ENCODE measurements around the gene CTSS. TPM values are rescaled to one million over a fixed set of nuclear protein-coding genes. Genes with fewer than 3 reads are reported as not detected.
"Not testable (repeated sequence)": the region's sequence is repeated elsewhere in the genome, so short reads cannot be mapped to it uniquely, and the experiment has no call there.

Gene CTSS
- polyA plus RNA-seq, 1 donor, result 61.7 TPM

DNA sequence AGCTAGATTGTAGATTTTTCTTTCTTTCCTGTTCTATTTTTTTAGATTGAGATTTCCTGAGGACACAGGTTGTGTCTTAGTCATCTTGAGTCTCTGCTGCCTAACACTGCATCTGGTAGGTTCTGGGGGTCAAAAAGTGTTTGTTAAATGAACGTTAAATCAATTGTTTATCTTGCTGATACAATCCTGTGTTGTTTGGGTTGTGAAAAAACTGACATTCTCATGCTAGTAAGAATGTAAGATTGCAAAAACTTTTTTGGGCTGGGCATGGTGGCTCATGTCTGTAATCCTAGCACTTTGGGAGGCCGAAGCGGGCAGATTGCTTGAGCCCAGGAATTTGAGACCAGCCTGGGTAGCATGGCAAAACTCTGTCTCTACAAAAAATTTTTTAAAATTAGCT, 39.1 kb upstream of the CTSS start:
- Histone ChIP-seq H3K27ac (ENCODE audit: low read length) (no peak overlapping the region), H3K36me3 (ENCODE audit: control insufficient read depth, insufficient read depth, low read length) (peaks cover under 1% of the 10 kb centered on the region), H3K4me1 (ENCODE audit: control insufficient read depth, insufficient read depth, low read length) (no peaks in the 10 kb centered on the region), H3K4me3 (ENCODE audit: low read length) (no peak overlapping the region), H3K9me3 (ENCODE audit: control insufficient read depth, low read depth, low read length) (no peaks in the 10 kb centered on the region), H3K27me3 (ENCODE audit: control insufficient read depth, insufficient read depth, low read length) (no peaks in the 10 kb centered on the region)
- WGBS (ENCODE audit: insufficient coverage, low lambda C conversion rate), result no CpG with 5 or more reads among the region's 3 CpGs
- no peak for DNase-seq

DNA sequence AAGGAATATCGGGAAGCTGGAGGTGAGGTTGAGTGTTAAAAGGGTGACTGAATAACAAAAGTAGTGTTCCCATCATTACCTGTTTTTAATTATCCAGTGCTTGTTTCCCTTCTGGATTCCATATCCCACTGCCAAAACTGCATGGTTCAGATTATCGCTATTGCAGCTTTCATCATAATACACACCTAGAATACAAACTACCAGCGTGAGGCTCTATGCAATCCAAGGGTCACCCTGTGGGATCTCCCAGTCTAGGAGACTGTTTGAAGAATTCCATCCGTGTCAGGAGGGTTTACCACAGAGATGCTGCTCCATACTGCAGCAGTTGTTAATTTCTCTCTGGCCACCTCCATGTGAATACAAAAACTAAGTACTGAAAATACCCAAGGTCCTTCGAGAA, 33.5 kb upstream of the CTSS start:
- no peak for DNase-seq
- Histone ChIP-seq H3K27me3 (ENCODE audit: control insufficient read depth, insufficient read depth, low read length) (no peaks in the 10 kb centered on the region), H3K9me3 (ENCODE audit: control insufficient read depth, low read depth, low read length) (no peaks in the 10 kb centered on the region), H3K4me3 (ENCODE audit: low read length) (no peak overlapping the region), H3K36me3 (ENCODE audit: control insufficient read depth, insufficient read depth, low read length) (peaks cover 31% of the 10 kb centered on the region), H3K4me1 (ENCODE audit: control insufficient read depth, insufficient read depth, low read length) (no peaks in the 10 kb centered on the region), H3K27ac (ENCODE audit: low read length) (no peak overlapping the region)
- WGBS (ENCODE audit: insufficient coverage, low lambda C conversion rate), result no CpG with 5 or more reads among the region's 5 CpGs

DNA sequence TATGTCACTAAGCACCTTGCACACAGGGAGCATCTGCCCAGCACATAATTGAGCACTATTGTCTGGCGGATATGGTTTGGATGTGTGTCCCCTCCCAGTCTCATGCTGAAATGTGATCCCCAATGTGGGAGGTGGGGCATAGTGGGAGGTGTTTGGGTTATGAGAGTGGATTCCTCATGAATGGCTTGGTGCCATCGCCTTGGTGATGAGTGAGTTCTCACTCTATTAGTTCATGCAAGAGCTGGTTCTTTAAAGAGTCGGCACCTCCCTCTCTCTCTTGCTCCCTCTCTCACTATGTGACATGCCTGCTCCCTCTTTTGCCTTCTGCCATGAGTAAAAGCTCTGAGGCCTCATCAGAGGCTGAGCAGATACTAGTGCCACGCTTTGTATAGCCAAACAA, 32.9 kb upstream of the CTSS start:
- Histone ChIP-seq H3K27me3 (ENCODE audit: control insufficient read depth, insufficient read depth, low read length) (no peaks in the 10 kb centered on the region), H3K36me3 (ENCODE audit: control insufficient read depth, insufficient read depth, low read length) (peaks cover 31% of the 10 kb centered on the region), H3K4me3 (ENCODE audit: low read length) (no peak overlapping the region), H3K27ac (ENCODE audit: low read length) (no peak overlapping the region), H3K9me3 (ENCODE audit: control insufficient read depth, low read depth, low read length) (no peaks in the 10 kb centered on the region), H3K4me1 (ENCODE audit: control insufficient read depth, insufficient read depth, low read length) (no peaks in the 10 kb centered on the region)
- DNase-seq, result no peak
- no CpG with 5 or more reads among the region's 4 CpGs for WGBS (ENCODE audit: insufficient coverage, low lambda C conversion rate)

DNA sequence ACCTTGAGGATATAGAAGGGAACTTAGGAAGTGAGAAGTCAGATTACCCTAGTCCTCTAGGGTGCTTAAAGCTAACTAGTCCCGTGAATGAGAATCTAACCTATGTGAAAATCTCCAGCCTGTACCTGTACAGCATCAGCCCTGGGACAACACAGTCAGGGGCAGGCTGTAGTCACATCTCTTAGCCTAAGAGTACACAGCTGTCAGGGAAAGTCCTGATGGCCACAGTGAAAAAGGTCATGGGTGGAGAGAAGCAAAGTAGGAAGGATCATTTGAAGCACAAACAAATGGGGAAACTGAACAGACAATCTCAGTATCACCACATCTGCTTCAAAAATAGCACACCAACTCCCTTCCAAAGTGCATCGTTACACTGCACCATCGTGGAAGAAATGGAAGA, 30.8 kb upstream of the CTSS start:
- Histone ChIP-seq H3K27me3 (ENCODE audit: control insufficient read depth, insufficient read depth, low read length) (no peaks in the 10 kb centered on the region), H3K9me3 (ENCODE audit: control insufficient read depth, low read depth, low read length) (no peaks in the 10 kb centered on the region), H3K4me1 (ENCODE audit: control insufficient read depth, insufficient read depth, low read length) (no peaks in the 10 kb centered on the region), H3K4me3 (ENCODE audit: low read length) (no peak overlapping the region), H3K27ac (ENCODE audit: low read length) (no peak overlapping the region), H3K36me3 (ENCODE audit: control insufficient read depth, insufficient read depth, low read length) (peaks cover 31% of the 10 kb centered on the region)
- WGBS (ENCODE audit: insufficient coverage, low lambda C conversion rate), result no CpG with 5 or more reads among the region's 3 CpGs
- no peak for DNase-seq

DNA sequence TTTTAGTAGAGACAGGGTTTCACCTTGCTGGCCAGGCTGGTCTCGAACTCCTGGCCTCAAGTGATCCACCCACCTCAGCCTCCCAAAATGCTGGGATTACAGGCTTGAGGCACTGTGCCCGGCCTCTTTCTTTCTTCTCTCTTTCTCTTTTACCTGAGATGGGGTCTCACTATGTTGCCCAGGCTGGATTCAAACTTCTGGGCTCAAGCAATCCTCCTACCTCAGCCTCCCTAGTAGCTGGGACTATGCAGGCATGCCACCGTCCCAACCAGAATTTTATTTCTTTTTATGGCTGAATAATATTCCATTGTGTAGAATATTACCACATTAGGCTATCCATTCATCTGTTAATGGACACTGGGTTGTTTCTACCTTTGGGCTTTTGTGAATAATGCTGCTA, 28.2 kb upstream of the CTSS start:
- not testable (repeated sequence) for H3K9me3 ChIP-seq (ENCODE audit: control insufficient read depth, low read depth, low read length); H3K27me3 ChIP-seq (ENCODE audit: control insufficient read depth, insufficient read depth, low read length); H3K4me3 ChIP-seq (ENCODE audit: low read length); H3K4me1 ChIP-seq (ENCODE audit: control insufficient read depth, insufficient read depth, low read length); H3K27ac ChIP-seq (ENCODE audit: low read length); DNase-seq
- peaks cover 23% of the 10 kb centered on the region for H3K36me3 ChIP-seq (ENCODE audit: control insufficient read depth, insufficient read depth, low read length)
- no CpG with 5 or more reads among the region's 3 CpGs for WGBS (ENCODE audit: insufficient coverage, low lambda C conversion rate)

DNA sequence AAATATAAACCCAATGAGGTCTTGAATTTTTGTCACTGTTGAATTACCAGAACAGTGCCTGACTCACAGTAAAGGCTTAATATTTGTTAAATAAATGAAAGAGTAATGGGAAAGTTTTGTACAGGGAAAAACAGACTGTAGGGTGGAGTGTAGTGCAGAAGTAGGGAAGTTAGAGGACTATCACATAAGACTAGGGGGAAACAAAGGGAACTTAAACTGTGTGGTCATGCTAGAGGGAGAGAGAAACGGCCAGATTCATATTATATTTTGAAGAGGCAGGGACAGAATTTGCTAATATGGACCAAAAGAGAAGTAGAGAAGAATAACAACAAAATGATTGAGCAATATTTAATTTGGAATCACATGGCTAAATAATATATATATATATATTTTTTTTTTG, 27.6 kb upstream of the CTSS start:
- H3K4me1 ChIP-seq (ENCODE audit: control insufficient read depth, insufficient read depth, low read length), result no peaks in the 10 kb centered on the region
- H3K4me3 ChIP-seq (ENCODE audit: low read length), result no peak overlapping the region
- H3K36me3 ChIP-seq (ENCODE audit: control insufficient read depth, insufficient read depth, low read length), result peaks cover 18% of the 10 kb centered on the region
- WGBS (ENCODE audit: insufficient coverage, low lambda C conversion rate), result no CpG with 5 or more reads among the region's 1 CpG
- H3K9me3 ChIP-seq (ENCODE audit: control insufficient read depth, low read depth, low read length), result no peaks in the 10 kb centered on the region
- no peaks in the 10 kb centered on the region for H3K27me3 ChIP-seq (ENCODE audit: control insufficient read depth, insufficient read depth, low read length)
- DNase-seq, result no peak
- no peak overlapping the region for H3K27ac ChIP-seq (ENCODE audit: low read length)

DNA sequence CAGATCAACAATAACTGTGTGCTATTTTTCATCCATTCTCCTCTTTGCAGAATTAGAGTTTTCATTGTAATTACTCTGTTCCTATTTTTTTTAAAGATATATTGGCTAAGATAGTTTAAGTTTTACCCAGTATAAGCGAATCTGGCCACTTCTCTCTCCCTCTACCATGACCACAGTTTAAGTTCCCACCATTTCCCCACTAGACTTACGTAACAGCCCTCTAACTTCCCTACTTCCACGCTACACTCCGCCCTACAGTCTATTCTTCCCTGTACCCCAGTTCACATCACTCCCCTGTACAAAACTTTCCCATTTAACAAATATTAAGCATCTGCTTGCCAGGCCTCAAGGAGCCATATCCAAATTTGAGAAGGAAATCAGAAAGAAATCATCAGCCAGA, 26.0 kb upstream of the CTSS start:
- 97% methylated on average over 4 of the region's 4 CpGs for WGBS (ENCODE audit: insufficient coverage, low lambda C conversion rate)

DNA sequence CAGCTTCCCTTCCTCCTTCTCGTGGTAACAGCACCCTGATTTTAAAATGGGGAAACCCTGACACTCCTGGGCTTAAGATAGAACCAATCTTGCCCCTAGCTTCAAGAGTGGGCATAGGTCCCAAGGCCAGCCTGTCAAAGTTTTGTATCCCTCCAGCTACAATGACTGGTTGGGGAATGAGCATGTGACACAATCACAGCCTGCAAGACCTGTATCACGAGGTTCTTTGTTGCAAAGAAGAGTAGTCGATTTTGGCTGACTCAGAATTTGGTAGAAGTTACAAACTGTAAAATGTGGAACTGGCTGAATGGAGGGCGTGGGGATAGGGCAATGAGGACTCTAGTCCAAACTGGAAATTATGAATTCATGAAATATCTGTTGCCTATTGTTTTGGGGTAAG, 23.8 kb upstream of the CTSS start:
- no peaks in the 10 kb centered on the region for H3K27me3 ChIP-seq (ENCODE audit: control insufficient read depth, insufficient read depth, low read length)
- no peak overlapping the region for H3K4me3 ChIP-seq (ENCODE audit: low read length)
- DNase-seq, result no peak
- H3K9me3 ChIP-seq (ENCODE audit: control insufficient read depth, low read depth, low read length), result no peaks in the 10 kb centered on the region
- no peaks in the 10 kb centered on the region for H3K4me1 ChIP-seq (ENCODE audit: control insufficient read depth, insufficient read depth, low read length)
- no peaks in the 10 kb centered on the region for H3K36me3 ChIP-seq (ENCODE audit: control insufficient read depth, insufficient read depth, low read length)
- H3K27ac ChIP-seq (ENCODE audit: low read length), result no peak overlapping the region
- no CpG with 5 or more reads among the region's 4 CpGs for WGBS (ENCODE audit: insufficient coverage, low lambda C conversion rate)

More for the DNA sequence above, 26.0 kb upstream of the CTSS start:
- no peak overlapping the region for H3K27ac ChIP-seq (ENCODE audit: low read length)
- H3K36me3 ChIP-seq (ENCODE audit: control insufficient read depth, insufficient read depth, low read length), result peaks cover 7% of the 10 kb centered on the region
- no peaks in the 10 kb centered on the region for H3K9me3 ChIP-seq (ENCODE audit: control insufficient read depth, low read depth, low read length)
- DNase-seq, result no peak
- H3K4me1 ChIP-seq (ENCODE audit: control insufficient read depth, insufficient read depth, low read length), result no peaks in the 10 kb centered on the region
- H3K27me3 ChIP-seq (ENCODE audit: control insufficient read depth, insufficient read depth, low read length), result no peaks in the 10 kb centered on the region
- H3K4me3 ChIP-seq (ENCODE audit: low read length), result no peak overlapping the region

DNA sequence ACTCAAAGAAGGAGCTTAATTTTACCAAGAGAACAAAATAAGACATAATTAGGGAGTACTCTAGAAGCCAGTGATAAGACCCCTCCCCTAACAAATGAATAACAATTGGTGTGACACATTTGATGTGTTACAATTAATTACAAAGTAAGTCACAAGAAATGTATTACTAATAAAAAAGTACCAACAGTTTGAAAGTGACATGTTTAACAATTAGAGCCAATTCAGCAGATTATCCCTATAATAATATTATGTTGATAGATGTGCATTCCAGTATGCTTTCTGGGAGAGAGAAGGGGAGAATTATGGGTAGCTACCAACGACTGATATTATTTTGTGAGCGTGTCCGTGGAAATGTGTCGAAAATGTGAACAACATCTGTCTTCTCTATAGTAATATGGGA, 23.4 kb upstream of the CTSS start:
- Histone ChIP-seq H3K27ac (ENCODE audit: low read length) (no peak overlapping the region), H3K27me3 (ENCODE audit: control insufficient read depth, insufficient read depth, low read length) (no peaks in the 10 kb centered on the region), H3K9me3 (ENCODE audit: control insufficient read depth, low read depth, low read length) (no peaks in the 10 kb centered on the region), H3K4me1 (ENCODE audit: control insufficient read depth, insufficient read depth, low read length) (no peaks in the 10 kb centered on the region), H3K36me3 (ENCODE audit: control insufficient read depth, insufficient read depth, low read length) (no peaks in the 10 kb centered on the region), H3K4me3 (ENCODE audit: low read length) (no peak overlapping the region)
- no peak for DNase-seq
- no CpG with 5 or more reads among the region's 4 CpGs for WGBS (ENCODE audit: insufficient coverage, low lambda C conversion rate)

DNA sequence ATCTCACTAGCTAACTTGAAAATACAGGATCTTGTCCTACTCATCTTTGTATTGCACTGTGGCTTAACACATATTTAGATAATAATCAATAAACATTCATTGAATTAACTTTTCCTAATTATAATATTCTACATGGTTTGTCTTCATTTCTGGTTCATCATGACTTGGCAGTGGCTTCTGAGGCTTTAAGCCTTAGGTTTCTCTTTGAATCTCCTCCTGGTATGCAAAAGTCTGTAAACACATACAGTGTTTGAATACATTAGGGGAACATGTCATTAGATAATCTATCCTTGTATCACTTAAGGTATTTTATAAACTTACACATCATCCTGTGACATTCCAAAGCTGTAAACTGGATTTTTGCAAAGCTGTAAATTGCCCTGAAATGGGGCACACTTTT, 21.9 kb upstream of the CTSS start:
- no peak overlapping the region for H3K4me3 ChIP-seq (ENCODE audit: low read length)
- no peaks in the 10 kb centered on the region for H3K9me3 ChIP-seq (ENCODE audit: control insufficient read depth, low read depth, low read length)
- no peak for DNase-seq
- no peak overlapping the region for H3K27ac ChIP-seq (ENCODE audit: low read length)
- H3K27me3 ChIP-seq (ENCODE audit: control insufficient read depth, insufficient read depth, low read length), result no peaks in the 10 kb centered on the region
- H3K4me1 ChIP-seq (ENCODE audit: control insufficient read depth, insufficient read depth, low read length), result no peaks in the 10 kb centered on the region
- no peaks in the 10 kb centered on the region for H3K36me3 ChIP-seq (ENCODE audit: control insufficient read depth, insufficient read depth, low read length)

DNA sequence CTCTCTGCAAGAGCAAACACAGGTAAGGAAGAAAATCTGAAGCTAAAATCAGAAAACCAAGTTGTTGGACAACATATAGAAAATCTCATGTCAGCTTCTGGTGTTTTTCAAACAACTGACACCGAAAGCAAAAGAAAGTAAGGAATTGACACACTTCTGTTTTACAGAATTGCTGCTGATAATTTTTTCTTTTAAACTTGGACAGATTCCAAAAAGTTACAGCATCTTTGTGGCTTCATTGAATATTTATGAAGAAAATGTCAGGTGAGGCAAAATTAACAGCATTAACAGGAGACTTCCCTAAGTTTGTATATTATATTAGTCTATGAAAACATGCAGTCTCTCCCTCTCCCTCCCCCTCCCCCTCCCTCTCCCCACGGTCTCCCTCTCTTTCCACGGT, 14.9 kb upstream of the CTSS start:
- H3K4me3 ChIP-seq (ENCODE audit: low read length), result no peak overlapping the region
- DNase-seq, result no peak
- H3K9me3 ChIP-seq (ENCODE audit: control insufficient read depth, low read depth, low read length), result peaks cover 5% of the 10 kb centered on the region
- H3K27ac ChIP-seq (ENCODE audit: low read length), result no peak overlapping the region
- no CpG with 5 or more reads among the region's 3 CpGs for WGBS (ENCODE audit: insufficient coverage, low lambda C conversion rate)
- no peaks in the 10 kb centered on the region for H3K36me3 ChIP-seq (ENCODE audit: control insufficient read depth, insufficient read depth, low read length)
- no peaks in the 10 kb centered on the region for H3K27me3 ChIP-seq (ENCODE audit: control insufficient read depth, insufficient read depth, low read length)
- H3K4me1 ChIP-seq (ENCODE audit: control insufficient read depth, insufficient read depth, low read length), result no peaks in the 10 kb centered on the region

Data from large intestine (tissue), 3 donors.